NB4 (cell line): ENCODE measurements around the gene LIPG.

Experiments
- CTCF ChIP-seq: IDR thresholded peaks from one replicate; pipeline ENCODE4 v1.5.1; 2012; ENCODE audit warnings: low read depth, low read length
- MAX ChIP-seq: IDR thresholded peaks from 2 replicates; pipeline ENCODE4 v1.6.1; 2011; ENCODE audit warnings: low read depth, low read length
- MYC ChIP-seq: IDR thresholded peaks from 2 replicates; pipeline ENCODE4 v1.6.1; 2011; ENCODE audit warnings: low read depth, low read length
- POLR2A ChIP-seq: IDR thresholded peaks from 2 replicates; pipeline ENCODE4 v1.6.1; 2011; ENCODE audit warnings: mild to moderate bottlenecking; ENCODE audit not compliant: insufficient read length; ENCODE audit errors: extremely low read depth

- TF ChIP-seq CTCF, result no peak
- TF ChIP-seq POLR2A, result no peak
- no peak for TF ChIP-seq MAX
- TF ChIP-seq MYC, result no peak
These were observed 32.3 kb upstream of the LIPG start for GRCh38 chr18:49529596-49529995.
